K562 treated with DMSO at 1 percent for 24 hours (cell line): ENCODE data around the gene MTTP. TPM values are rescaled to one million over a fixed set of nuclear protein-coding genes. Genes with fewer than 3 reads are reported as not detected.

Experiments used
- total RNA-seq: library from RNA; unstranded; fragments of 300-600 nt; gene quantifications from 2 replicates; pipeline ENCODE4 v1.2.3, GENCODE V29; 2022; ENCODE audit warnings: low read depth; ENCODE audit not compliant: insufficient read depth

Gene MTTP
- not detected in 2 replicates for total RNA-seq

DNA sequence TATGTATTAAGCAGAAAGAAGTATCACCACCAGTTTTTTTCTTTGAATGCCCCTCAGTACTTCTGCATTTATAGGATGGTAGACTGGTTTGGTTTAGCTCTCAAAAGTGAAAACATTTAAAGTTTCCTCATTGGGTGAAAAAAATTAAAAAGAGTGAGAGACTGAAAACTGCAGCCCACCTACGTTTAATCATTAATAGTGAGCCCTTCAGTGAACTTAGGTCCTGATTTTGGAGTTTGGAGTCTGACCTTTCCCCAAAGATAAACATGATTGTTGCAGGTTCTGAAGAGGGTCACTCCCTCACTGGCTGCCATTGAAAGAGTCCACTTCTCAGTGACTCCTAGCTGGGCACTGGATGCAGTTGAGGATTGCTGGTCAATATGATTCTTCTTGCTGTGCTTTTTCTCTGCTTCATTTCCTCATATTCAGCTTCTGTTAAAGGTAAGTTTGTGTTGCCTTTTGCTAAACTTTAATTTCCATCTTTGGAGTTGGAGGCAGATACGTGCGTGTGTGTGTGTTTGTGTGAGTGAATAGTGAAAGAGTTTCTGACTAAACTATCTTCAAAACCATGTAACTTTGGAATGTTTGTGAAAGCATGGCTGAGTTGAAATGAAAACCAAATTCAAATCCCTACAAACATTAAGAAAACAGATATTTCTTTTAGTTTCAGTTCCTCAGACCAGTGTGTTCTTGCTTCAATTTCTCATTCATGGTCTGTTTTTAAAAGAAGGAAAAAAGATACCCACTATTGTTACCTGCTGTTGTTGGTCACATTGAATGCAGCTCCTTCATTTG lies at the start of gene MTTP:
TSS of gene MTTP (plus strand) at position 295 of the 795 bp plus-strand sequence. CDS start at position 381, 86 bp downstream.

DNA sequence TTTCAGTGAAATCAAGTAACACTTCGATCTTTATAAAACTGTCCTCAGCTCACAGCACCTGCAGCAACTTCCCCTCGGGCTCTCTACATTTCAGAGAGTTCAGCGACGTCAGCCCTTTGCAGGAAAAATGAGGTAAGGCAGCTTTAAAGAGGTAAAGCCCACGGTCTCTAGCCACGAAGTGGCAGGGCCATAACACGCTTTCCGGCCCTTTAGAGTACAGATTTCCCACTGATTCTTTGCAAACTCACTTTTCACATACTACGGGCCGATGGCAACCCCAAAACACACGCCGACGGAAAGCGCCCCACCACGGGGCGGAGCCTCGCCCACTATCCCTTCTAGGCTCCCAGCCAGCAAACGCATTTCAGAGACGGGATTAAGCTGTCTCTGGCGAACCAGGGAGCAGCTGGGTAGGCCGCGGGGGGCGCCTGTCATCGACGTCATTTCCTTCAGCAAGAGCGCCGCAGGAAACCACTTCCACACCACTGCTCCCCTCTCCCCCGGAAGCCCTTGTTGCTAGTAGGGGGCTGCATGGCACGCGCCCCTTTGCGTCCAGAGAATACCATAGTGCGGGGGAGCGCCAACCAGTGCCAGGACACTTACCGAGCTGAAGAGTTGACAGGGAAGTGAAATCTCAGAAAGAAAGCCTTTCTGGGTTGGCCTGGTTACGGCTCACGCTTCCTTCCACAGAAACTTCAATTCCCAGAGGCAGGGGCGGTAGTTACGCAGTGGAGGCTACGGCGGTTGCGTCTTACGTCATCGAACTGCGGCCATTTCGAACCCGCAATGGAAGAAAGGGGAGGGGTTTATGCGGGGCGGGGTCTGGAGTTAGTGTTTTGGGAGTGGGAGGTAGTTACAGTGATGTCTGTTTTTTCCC lies 11.1 kb upstream of the MTTP start, which contains the start of gene TRMT10A:
TSS of gene TRMT10A (minus strand) at position 730 of the 877 bp plus-strand sequence. CDS start 4,701 bp downstream, outside the sequence.

DNA sequence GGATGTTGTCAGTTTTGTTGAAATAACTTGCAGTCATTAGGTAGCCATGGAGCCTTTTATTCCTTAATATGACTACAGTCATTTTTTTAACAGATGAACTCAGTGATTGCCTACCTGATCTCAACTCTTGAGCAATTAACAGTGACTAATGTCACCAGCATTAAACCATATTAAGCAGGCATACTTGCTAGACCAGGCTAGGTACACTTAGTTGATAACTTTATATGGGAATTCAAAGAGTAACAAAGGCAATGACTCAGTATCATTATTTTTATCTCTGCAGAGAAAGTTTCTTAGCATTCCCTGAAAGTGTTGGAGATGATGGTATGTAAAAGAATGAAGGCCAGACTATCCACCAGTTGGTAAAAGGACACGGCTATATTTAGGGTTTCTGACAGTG lies 83.2 kb downstream of the MTTP start, which contains the start of gene C4orf54:
TSS of gene C4orf54 (minus strand) at position 31 of the 400 bp plus-strand sequence. CDS start 3,180 bp downstream, outside the sequence.

Other genes starting within 250 kb of the MTTP start
- not detected in 2 replicates for gene ADH1C, start 222.1 kb upstream of the MTTP start, total RNA-seq
- gene ADH7, start 139.5 kb upstream of the MTTP start, total RNA-seq, result not detected in 2 replicates
- gene C4orf17, start 63.8 kb upstream of the MTTP start, total RNA-seq, result not detected in 2 replicates
- gene TRMT10A, start 10.8 kb upstream of the MTTP start, total RNA-seq, result 6.1 TPM in 2 replicates
- gene C4orf54, start 83.0 kb downstream of the MTTP start, total RNA-seq, result not detected in 2 replicates
- 3.0 and 4.8 TPM in 2 replicates for gene DAPP1, start 242.0 kb downstream of the MTTP start, total RNA-seq